T-helper 9 cell (primary cell): ENCODE measurements around the gene OPRM1.
A peak's percentile ranks its signal among the peaks of the same experiment; 100 is the strongest.

Experiments used
- DNase-seq: peaks from one replicate; pipeline ENCODE4 v3.0.0-alpha.2; 2020

Gene OPRM1

DNA sequence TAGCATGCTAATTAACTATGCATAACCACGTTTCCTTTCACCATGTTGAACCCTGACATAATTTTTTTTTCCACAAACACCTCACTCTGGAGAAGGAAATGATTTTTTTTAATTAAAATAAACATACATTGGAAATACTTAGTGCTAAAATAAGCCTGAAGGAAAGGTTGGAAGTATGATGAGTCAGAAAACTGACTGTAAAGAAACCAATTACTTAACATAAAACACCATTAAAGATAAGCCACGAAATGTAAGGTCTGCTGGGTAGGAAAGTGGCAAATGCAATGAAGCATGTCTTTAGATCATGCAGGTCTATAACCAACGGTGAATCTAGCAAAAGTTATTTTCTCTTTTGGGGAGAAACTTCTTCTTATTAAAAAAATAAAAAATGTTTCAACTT is 47.5 kb downstream of the OPRM1 start:
- DNase-seq, result no peak

DNA sequence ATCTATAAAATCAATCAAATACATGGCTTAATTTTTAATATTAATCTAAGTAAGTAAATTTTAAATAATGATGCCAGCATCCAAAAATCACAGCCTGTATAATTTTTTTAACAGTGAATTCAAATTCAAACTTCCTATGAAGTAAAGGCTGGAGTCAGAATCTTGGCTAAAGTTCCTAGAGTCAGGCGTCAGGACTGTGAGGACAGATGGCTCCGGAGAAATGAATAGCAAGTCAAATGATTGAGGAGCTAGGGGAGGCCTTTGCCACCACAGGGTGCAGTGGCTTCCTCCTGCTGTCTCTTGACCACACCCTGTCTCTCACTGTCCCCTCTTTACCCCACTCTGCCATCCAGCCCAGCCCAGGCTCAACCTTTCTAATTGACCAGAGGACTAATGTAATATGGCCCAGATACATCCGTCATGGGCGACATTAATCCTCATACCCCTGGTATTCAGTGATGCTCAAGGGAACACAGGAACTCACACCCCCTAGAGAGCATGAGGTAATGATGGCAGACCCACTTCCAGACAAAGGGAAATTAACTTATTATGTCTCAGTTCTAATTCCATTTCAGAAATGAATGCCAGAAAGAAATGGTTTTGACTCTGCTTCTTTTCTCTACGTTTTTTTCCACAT is 53.4 kb downstream of the OPRM1 start:
- DNase-seq, result no peak

DNA sequence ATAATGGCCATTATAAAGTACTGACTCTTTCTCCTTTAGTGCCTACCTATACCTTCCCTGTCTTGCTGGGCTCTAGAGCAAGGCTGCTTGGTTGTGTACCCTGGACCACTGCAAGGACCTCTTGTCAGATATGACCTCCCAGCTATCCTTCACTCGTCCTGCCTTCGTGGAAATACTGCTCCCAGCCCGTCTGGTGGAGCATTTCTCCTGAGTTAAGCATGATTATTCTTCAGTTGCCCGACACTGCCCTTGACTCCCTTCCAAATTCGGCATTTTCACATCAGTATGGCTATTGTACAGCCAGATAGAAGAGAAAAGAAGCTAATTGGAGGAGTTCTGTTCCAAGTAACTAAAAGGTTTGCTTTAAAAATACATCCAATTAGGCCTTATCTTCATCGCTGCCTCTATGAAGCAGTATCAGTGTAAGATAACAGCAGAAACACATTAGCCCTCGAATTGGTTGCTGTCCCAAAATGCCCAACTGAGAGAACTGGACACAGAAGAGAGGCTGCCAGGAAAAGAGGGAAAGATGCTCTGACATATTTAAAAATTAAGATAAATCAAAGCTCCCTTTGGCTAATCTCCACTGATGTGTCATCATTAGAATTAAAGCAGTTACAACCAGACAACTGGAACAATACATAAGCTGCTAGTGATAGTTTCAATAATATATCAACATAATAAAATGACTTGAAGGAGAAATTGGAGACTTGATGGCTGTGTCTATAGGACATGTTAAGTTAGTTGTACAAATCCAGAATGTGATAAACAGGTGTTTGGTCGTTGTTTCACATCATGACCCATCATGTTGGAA is 54.4 kb downstream of the OPRM1 start:
- DNase-seq, result no peak

DNA sequence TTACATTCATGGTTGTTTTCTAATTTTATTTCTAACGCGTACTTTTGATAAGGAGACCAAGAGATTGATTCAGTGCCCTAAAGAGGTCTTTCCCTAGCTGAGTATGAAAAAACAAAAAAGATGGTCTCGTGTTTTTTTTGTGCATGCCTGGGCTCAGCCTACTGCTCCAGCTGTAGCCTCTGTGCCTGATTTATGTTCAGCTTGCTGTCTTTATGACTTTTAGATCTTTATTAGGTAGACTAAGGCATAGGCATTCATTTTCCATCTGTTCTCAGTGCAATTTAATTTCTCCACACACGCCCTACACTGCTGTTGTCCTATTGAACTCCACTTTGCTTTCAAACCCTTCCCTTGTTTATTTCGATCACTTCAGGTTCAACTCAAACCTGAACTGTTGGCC is 56.5 kb downstream of the OPRM1 start:
- DNase-seq, result no peak

DNA sequence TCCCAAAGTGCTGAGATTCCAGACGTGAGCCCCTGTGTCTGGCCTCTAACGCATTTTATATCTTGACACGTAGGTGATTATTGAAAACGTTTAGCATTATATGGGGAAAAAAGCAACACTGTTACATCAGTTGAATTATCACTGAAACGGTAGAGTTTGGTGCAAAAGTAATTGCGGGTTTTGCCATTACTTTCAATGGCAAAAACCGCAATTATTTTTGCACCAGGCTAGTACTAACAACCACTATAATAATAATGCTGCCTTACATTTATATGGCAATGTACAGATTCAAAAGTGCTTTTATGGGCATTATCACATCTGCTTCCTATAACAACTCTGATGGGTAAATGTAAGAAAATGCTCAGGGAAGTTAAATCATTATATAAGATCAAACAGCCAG is 57.3 kb downstream of the OPRM1 start:
- no peak for DNase-seq

DNA sequence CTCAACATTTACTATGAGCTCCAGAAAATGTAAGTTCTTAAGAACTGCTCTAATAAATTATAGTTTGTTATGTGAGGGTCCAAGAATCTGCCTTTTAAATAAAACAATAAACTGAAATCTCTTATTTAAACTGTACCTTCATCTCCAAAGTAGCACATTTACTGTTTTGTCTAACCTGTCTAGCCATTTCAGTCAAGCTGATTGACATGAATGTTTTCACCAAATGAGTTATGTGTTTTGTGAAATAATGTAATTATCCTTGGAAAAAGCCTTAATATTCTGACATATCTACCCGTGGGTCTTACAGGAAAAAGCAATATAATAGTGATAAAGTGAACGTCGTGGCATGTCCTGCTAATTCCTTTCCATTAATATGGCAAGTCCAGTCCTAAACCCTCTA is 57.8 kb downstream of the OPRM1 start:
- DNase-seq, result no peak

DNA sequence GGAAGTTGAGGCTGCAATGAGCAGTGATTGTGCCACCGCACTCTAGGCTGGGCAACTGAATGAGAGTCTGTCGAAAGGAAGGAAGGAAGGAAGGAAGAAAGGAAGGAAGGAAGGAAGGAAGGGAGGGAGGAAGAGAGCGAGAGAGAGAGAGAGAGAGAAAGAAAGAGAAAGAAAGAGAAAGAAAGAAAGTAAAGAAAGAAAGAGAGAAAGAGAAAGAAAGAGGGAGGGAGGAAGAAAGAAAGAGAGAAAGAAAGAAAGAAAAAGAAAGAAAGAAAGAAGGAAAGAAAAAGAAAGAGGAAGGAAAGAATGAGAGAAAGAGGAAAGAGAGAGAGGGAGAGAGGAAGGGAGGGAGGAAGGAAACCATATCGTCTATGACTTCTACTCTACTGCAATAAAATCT is 60.2 kb downstream of the OPRM1 start:
- DNase-seq, result no peak

DNA sequence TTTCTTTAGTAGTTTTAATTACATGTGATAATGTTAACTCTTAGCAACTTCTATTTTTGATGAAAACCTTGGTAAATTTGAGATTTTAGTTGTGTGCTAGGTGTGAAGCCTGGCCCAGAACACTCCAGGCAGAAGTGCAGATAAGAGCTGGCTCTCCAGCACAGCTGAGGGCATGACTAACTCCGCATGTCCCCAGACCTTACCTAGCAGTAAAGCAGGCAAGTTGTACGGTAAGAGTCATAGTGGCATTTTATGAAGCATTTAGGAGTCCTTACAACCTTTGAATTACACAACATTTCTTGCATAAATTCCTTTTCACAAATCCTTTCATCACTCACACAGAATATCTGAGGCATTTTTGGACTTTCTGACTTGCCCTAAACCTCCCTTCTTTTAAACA is 67.2 kb downstream of the OPRM1 start:
- DNase-seq, result no peak

DNA sequence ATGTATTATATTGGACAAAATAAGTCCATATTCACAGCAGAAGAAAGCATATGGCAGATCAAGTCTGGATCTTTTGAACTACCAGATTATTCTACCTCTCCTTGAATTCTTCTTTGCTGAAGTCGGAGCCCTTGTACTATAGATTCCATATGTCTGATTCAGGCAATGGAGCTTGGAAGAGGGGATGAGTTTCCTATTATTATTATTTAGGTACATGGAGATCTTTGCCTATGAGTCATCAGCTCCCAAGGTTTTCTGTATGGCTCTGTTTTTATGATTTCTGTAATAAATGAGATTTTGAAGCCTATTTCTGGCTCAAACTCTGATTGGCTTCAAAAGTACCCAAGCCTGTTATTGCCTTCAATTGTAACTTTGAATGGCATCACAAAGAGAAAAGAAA is 72.0 kb downstream of the OPRM1 start:
- no peak for DNase-seq

DNA sequence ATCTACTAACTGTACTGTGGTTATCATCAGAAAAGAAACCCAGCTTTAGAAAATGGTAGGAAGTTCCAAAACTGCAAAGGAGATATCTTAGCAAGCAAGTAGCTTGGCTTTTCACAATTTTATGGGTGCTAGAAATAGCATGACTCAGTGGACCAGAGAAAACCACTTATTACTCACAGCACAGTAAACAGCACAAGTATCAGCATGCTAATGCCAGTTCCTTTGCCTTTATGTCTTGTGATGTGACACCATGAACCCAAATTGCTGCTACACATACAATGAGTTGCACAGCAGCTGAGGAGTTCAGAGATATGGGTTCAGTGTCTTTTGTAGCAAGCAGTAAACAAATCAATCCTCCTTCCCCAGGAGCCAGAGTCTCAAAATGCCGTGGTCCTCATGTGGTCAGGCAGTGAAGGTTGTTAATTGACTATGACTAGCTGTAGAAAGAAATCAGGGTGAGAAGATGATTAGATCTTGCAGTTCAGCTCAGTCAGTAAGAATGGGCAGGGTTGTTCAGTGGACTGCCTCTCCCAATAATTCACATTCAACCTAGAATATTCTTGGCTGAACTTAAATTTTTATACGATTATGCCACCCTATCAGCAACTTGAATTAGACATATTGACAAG is 73.3 kb downstream of the OPRM1 start:
- DNase-seq, result no peak

DNA sequence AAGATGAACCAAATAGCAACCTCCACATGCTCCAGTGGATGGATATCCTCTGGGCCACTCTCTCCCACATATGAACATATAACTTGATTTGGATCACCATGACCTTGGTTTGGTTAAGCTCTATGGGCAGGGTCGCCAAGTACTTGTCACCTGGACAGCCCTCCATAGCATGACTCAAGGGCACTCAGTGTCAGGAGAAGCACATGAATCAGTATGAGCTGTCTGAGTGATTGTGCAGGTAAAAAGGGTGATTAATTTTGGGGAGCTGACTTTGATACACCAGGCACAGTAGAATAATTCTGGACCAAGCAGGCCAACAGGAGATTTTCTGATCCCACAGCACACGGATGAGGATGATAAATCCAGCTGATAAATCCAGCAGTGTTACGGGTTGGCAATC is 74.4 kb downstream of the OPRM1 start:
- no peak for DNase-seq

DNA sequence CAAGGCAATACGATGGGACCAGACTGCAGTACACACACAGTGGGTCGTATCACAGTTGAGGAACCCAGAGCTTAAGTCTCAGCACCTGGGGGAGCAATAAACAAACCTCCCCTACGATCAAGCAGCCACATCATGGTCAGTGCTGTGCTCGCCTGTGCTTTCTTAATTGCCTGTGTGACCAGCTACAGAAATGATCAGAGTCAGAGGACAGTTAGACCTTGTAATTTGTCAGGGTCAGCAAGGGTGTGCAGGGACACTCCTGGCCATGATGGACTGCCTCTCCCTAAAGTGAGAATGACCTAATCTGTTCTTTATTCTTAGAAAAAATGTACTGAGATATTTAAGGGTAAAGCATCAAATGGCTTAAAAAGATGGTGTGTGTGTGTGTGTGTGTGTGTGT is 78.4 kb downstream of the OPRM1 start:
- no peak for DNase-seq

DNA sequence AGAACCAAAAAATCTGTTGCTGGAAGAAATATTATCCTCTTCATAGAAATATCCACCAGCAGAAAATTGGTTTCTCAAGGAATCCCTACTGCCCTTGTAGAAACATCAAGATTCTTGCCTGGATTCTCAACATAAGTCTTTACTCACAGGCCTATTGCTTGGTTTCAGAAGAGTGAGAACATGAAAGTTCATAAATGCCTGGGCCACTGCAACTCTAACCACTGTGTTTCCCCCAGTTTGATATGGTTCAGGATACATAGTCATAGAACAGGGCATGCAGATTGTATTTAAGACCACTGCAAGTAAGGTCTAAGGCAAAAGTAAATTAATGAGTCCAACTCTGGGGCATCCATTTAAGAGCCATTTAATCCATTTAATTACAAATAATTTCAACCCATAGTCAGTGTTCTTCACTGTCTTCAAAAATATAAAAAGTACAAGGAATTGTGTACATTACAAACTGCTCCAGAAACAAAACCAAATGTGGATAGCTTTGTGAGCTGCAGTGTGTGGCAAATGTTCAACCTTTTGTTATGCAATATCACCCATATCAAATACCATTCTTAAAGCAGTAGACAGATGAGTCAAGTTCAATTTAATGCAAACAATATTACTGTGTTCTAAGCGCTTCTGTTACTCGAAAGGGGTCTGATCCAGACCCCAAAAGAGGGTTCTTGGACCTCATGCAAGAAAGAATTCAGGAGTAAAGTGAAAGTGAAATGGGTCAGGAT is 83.3 kb downstream of the OPRM1 start:
- DNase-seq, result no peak

DNA sequence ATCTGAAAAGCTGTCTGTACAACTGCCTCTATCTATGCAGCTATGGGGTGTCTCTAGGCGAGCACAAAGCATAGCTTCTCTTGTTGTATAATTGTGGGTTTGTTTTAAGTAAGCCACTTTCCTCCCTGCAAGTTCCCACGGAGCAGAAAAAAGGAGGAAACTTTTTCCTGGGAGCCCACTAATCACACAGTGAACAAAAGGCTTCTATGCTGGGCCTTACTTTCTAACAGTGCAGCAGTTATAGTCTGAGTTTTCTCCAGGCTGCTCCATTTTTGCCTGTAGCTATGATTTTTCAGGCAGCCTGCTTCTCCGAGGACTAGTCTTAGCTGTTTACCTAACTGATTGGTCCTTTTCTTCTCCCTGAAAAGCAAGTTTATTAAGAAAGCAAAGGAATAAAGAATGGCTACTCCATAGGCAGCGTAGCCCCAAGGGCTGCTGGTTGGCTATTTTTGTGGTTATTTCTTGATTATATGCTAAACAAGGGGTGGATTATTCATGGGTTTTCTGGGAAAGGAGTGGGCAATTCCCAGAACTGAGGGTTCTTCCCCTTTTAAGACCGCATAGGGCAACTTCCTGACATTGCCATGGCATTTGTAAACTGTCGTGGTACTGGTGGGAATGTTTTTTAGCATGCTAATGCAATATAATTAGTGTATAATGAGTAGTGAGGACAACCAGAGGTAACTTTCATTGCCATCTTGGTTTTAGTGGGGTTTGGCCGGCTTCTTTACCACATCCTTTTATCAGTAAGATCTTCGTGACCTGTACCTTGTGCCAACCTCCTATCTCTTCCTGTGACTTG is 84.3 kb downstream of the OPRM1 start:
- no peak for DNase-seq

DNA sequence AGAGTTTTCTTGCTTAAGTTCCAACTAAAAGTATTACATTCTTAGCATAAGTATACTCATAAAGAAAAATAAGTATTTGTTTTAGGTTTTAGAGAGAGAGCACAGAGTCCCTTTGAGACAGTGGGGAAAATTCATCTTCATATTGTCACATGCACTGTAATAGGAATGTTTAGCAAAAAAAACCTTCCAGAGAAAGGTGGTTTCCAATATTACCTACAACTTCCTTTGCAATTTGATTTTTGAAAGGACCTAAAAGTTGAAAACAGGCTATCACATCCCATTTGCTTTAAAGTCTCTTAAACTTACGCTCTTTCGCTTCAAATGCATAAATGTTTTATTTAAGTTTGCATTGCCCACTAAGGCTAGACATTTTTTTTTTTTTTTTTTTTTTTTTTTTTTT is 86.4 kb downstream of the OPRM1 start:
- no peak for DNase-seq

DNA sequence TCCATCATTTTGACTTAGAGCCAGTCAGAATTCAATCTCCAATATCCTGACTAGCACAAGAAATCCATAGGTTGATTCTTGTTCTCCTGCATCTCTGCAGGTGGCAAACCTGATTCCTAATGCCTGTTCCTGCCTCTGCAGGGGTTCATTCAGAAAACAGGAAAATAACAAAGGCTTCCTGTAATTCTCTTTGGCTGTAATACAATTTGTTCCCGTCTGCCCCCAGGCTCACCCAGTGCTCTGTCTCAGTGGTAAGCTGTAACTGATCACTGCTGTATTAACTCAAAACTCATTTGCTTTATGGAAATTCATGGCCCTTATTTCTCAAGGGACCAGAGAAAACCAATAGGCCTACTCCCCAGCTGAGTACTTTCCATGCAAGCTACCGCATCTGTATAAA is 88.6 kb downstream of the OPRM1 start:
- no peak for DNase-seq

DNA sequence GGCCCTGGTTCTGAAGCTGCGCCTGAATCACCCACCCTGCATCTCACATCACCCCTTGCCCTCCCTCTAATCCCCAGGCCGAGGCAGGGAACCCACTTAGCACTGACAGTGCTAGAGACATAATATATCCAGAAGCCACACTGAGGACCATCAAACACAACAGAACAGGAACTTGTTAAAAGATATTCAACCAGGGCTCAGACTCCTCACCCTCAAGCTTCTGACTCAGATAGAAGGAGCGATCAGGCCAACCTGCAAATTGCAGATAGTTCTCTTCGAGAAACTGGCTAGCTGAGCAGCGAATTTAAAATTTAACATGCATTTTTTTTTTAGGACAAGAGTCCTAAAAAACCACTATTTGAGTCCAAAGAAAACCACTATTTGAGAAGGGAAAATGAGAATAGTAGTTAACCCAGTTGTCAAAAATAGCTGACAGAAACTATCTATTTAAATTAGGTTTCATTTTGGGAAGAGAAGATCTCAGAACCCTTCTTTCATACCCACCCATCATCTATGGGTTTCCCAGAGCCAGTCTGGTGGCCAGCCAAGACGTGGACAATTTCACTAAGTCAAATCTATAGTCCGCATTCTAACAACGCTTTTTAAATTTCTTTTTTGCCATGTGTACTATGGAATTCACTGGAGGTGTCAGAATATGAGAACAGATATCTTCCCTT is 95.6 kb downstream of the OPRM1 start:
- DNase-seq, result no peak

DNA sequence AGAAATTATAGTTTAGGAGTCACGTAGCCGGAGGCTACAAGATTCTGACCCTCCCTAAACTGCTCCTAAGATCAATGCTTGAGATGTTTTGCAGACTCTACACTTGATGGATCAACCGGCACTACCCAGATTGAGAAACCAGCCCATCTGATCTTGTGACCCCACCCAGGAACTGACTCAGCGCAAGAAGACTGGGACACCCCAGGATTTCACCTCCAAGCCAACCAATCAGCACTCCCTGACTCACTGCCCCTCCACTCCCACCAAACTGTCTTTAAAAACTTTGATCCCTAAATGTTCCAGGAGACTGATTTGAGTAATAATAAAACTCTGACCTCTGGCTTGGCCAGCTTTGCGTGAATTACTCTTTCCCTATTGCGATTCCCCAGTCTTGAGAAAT is 99.8 kb downstream of the OPRM1 start:
- DNase-seq, result no peak

DNA sequence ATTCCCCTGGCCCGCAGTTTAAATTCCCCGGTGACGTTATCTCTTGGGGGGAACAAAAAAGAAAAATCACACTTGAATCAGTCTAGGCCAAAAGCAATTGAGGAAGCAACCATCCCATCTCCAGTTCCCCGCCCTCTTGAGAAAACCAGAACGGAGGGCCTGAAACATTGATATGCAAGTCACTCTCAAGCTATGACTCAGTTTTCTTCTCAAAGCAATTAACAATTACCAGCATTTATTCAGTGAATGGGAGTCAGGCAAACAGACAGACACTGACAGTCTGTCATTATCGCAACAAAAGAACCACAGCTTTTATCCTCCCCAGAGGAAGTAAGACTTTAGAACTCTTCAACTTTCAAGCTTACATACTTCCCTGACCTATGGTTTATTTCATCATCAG is 100.9 kb downstream of the OPRM1 start:
- no peak for DNase-seq

DNA sequence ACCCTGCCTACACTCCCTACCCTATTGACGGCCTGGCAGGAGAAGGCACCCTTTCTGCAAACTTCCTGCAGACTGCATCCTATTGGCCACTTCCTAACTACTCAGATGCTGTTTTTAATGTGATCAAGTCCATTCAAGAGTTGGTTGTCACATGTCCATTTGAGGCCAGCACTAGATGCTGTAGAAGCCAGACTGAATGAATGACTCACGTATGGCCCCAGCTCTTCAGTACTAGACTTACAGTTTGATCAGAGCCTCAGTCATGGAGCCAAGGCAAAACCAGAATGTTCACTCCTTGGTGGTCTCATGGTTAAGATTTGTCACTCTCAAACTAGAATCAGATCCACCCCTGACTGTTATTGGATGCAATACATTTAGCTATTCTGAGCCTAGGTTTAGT is 101.7 kb downstream of the OPRM1 start:
- no peak for DNase-seq

DNA sequence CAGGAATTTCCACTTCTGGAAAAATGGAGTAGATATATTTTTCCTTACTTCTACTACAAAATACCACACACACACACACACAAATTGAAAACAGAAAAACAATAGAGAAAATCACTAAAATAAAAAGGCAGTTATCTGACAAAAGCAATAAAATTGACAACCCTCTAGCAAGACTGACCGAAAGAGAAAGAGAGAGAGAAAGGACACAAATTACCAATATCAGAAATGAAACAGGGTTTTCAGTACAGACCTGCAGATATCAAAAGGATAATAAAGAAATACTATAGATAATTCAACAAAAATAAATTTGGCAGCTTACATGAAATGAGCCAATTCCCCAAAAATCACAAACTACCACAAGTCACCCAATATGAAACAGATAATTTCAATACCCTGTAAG is 104.7 kb downstream of the OPRM1 start:
- no peak for DNase-seq

DNA sequence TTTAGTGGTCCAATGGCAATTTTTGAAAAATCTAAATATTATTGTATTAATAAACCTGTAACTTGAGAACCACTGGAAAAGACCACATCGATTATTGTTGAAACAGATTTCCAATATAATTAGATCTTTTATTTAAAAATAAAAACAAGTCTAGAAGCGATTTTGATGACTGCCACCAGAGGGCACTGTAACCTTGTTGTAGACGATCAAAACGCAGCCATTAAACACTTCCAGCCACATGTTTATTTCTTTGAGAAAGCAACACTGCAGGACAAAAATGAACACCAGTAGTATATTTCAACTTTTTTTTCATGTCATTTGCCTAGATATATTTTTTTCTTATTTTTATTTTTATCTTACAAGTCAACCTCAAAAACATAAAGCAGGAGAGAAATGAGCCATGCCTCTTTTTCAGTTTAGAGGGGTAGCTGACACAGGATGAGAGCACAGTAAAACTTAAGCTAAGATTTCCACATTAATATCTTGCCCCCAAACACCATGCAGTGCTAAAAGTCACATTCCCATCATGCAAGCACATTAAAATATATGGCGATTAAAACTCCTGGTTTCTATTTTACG is 115.4 kb downstream of the OPRM1 start:
- DNase-seq, result peak; percentile 57
